Astrocyte (in vitro differentiated cells and primary cell): Measurements from ENCODE around the gene GTF2H4.

Experiments used
- EZH2 ChIP-seq: IDR thresholded peaks from 2 replicates; pipeline ENCODE4 v1.6.1; 2012; ENCODE audit warnings: mild to moderate bottlenecking, low read length, inconsistent platforms; ENCODE audit not compliant: insufficient read depth
- TF ChIP-seq, protein P1 (sequence below): IDR thresholded peaks from 2 replicates; pipeline ENCODE4 v1.5.1; 2011; ENCODE audit warnings: low read depth, mild to moderate bottlenecking, inconsistent platforms, low read length, moderate library complexity; ENCODE audit not compliant: insufficient read depth

DNA sequence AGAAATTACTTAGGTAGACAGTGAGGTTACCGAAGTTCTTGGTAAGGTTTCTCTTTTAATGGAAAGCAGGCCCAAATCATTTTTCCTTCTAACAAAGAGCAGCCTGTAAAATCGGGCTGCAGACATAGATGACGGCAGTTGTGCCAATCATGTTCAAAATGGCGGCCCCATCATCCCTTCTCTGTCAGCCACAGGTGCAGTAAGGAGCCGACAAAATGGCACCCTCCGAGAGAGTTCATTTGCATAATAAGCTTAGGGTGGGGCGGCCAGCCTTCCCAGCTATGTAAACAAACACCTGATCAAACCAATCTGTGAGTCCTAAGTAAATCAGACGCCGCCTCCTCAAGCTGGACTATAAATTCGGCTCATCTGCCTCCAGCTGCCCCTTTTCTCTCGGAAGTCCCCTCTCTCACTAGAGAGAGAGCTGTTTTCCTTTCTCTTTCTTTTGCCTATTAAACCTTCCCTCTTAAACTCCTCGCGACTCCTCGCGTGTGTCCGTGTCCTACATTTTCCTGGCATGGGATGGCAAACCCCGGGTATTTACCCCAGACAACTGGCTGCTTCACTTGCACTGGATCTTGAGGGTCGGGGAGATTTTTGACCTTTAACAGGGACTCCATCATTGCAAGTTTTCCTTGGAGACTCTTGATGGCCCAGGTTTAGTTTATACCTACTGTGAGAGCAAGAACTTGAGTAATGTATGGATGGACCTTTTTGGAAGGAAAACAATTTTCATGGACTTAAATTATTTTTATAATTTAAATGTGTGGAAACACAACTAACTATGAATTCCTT is 32.6 kb upstream of the GTF2H4 start:
- TF ChIP-seq, protein P1, sequence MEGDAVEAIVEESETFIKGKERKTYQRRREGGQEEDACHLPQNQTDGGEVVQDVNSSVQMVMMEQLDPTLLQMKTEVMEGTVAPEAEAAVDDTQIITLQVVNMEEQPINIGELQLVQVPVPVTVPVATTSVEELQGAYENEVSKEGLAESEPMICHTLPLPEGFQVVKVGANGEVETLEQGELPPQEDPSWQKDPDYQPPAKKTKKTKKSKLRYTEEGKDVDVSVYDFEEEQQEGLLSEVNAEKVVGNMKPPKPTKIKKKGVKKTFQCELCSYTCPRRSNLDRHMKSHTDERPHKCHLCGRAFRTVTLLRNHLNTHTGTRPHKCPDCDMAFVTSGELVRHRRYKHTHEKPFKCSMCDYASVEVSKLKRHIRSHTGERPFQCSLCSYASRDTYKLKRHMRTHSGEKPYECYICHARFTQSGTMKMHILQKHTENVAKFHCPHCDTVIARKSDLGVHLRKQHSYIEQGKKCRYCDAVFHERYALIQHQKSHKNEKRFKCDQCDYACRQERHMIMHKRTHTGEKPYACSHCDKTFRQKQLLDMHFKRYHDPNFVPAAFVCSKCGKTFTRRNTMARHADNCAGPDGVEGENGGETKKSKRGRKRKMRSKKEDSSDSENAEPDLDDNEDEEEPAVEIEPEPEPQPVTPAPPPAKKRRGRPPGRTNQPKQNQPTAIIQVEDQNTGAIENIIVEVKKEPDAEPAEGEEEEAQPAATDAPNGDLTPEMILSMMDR = no peak
- no peak for TF ChIP-seq EZH2
